Endothelial cell of umbilical vein (primary cell): Measurements from ENCODE around the gene TUBA4A. TPM values are rescaled to one million over a fixed set of nuclear protein-coding genes. Genes with fewer than 3 reads are reported as not detected.

ENCODE experiments used
- BruUV-seq: library from RNA; stranded (reverse); fragments of 400-500 nt; replicated peaks from 2 replicates; lab custom pipeline; 2021; lab: Mats Ljungman, UMichigan
- CTCF ChIA-PET: fragments of 300-600, 350-600 bp; sonication (Branson Sonifier 250); formaldehyde crosslinking; loops from one replicate; lab custom pipeline; 2021; ENCODE audit warnings: antibody characterized with exemption, inconsistent platforms; lab: Charles Lee
- POLR2A ChIA-PET: fragments of 300-600, 350-600 bp; sonication (Branson Sonifier 250); formaldehyde crosslinking; loops from one replicate; lab custom pipeline; 2021; ENCODE audit warnings: antibody characterized with exemption, inconsistent platforms; lab: Charles Lee
- DNase-seq: peaks from one replicate; pipeline ENCODE4 v3.0.0-alpha.2; 2011; ENCODE audit warnings: low read depth, low spot score
- FAIRE-seq: peaks from 2 replicates; lab custom pipeline; 2011; peaks lifted over from hg19 to GRCh38; lab: Jason Lieb, UNC
- H2AFZ ChIP-seq: 2 replicates; pipeline ENCODE4 v1.6.0; 2012; ENCODE audit warnings: low read depth, low read length, control low read depth, inconsistent platforms
- H3K27ac ChIP-seq: 2 replicates; pipeline ENCODE4 v1.5.1; 2011; ENCODE audit warnings: low read depth, mild to moderate bottlenecking, control low read depth, low read length, moderate library complexity; ENCODE audit not compliant: insufficient read depth
- H3K27me3 ChIP-seq, 2 experiments: 2 replicates each; pipeline versions ENCODE4 v1.6.0 to v1.6.1; 2011; ENCODE audit warnings: low read length in 2 of 2, mixed read lengths in 1 of 2; ENCODE audit not compliant: control insufficient read depth in 2 of 2, insufficient read depth in 2 of 2
- H3K36me3 ChIP-seq, 2 experiments: 2 replicates in 1 of 2; 3 replicates in 1 of 2; pipeline ENCODE4 v1.5.1; 2011; ENCODE audit warnings: low read length in 2 of 2, mild to moderate bottlenecking in 1 of 2, moderate library complexity in 1 of 2; ENCODE audit not compliant: control insufficient read depth in 2 of 2, insufficient read depth in 2 of 2; ENCODE audit errors: extremely low read depth in 1 of 2
- H3K4me1 ChIP-seq: 3 replicates; pipeline ENCODE4 v1.5.1; 2011; ENCODE audit warnings: mild to moderate bottlenecking, low read length; ENCODE audit not compliant: control insufficient read depth, insufficient read depth; ENCODE audit errors: extremely low read depth
- H3K4me2 ChIP-seq: 2 replicates; pipeline ENCODE4 v1.6.1; 2011; ENCODE audit warnings: low read length, control low read depth, mixed read lengths; ENCODE audit not compliant: insufficient read depth
- H3K4me3 ChIP-seq, 3 experiments: fragments of 200-600 bp in 1 of 3; sonication (generic), shearing (Covaris generic) in 1 of 3; replicated peaks in 1 of 3; 2 replicates each; pipeline ENCODE4 v1.5.1; 2011 to 2016; ENCODE audit warnings: control low read depth in 3 of 3, low read length in 3 of 3, mild to moderate bottlenecking in 2 of 3, inconsistent platforms in 1 of 3, low read depth in 1 of 3, moderate library complexity in 1 of 3; ENCODE audit not compliant: insufficient read depth in 1 of 3
- H3K79me2 ChIP-seq: 2 replicates; pipeline ENCODE4 v1.6.0; 2012; ENCODE audit warnings: low read length, inconsistent platforms; ENCODE audit not compliant: control insufficient read depth, insufficient read depth
- H3K9ac ChIP-seq: replicated peaks from 2 replicates; pipeline ENCODE3; 2011; ENCODE audit warnings: low read length, control low read depth; ENCODE audit not compliant: insufficient read depth; ENCODE audit errors: extremely low read depth
- H3K9me1 ChIP-seq: replicated peaks from 3 replicates; pipeline ENCODE4 v1.6.0; 2011; ENCODE audit warnings: mild to moderate bottlenecking, low read length; ENCODE audit not compliant: control insufficient read depth, insufficient read depth; ENCODE audit errors: extremely low read depth
- H3K9me3 ChIP-seq: replicated peaks from 2 replicates; pipeline ENCODE4 v1.5.1; 2012; ENCODE audit warnings: low read length, inconsistent platforms; ENCODE audit not compliant: control insufficient read depth, insufficient read depth
- H4K20me1 ChIP-seq: replicated peaks from 2 replicates; pipeline ENCODE3; 2011; ENCODE audit warnings: mild to moderate bottlenecking, low read length; ENCODE audit not compliant: control insufficient read depth, insufficient read depth; ENCODE audit errors: extremely low read depth
- CTCF ChIP-seq, 2 donors: IDR thresholded peaks; 1 replicate in 1 of 2; 2 replicates in 1 of 2; pipeline ENCODE4 v1.5.1; 2011; ENCODE audit warnings: low read length in 2 of 2, mild to moderate bottlenecking in 2 of 2, moderate library complexity in 2 of 2, control low read depth in 1 of 2, inconsistent platforms in 1 of 2, low read depth in 1 of 2; ENCODE audit not compliant: insufficient read depth in 1 of 2; ENCODE audit errors: extremely low read depth in 1 of 2
- EZH2 ChIP-seq: IDR thresholded peaks from 2 replicates; pipeline ENCODE4 v1.6.1; 2012; ENCODE audit warnings: borderline replicate concordance, low read depth, mild to moderate bottlenecking, moderate library complexity, low read length, inconsistent platforms; ENCODE audit not compliant: severe bottlenecking
- FOS ChIP-seq: IDR thresholded peaks from 2 replicates; pipeline ENCODE4 v1.6.1; 2011; ENCODE audit warnings: mild to moderate bottlenecking, low read length, moderate library complexity, borderline replicate concordance; ENCODE audit not compliant: insufficient read depth
- GATA2 ChIP-seq: IDR thresholded peaks from 2 replicates; pipeline ENCODE4 v1.7.0; 2011; ENCODE audit warnings: low read depth, mild to moderate bottlenecking, moderate library complexity, mixed read lengths, low read length; ENCODE audit not compliant: insufficient read length, insufficient read depth
- JUN ChIP-seq: IDR thresholded peaks from 2 replicates; pipeline ENCODE4 v1.6.1; 2011; ENCODE audit warnings: borderline replicate concordance, low read depth; ENCODE audit not compliant: insufficient read length, insufficient read depth
- MAX ChIP-seq: IDR thresholded peaks from 2 replicates; pipeline ENCODE4 v1.6.1; 2011; ENCODE audit not compliant: insufficient read depth, insufficient read length
- MYC ChIP-seq: IDR thresholded peaks from one replicate; pipeline ENCODE4 v1.6.1; 2011; ENCODE audit warnings: mild to moderate bottlenecking, low read depth, low read length
- POLR2A ChIP-seq: IDR thresholded peaks from 2 replicates; pipeline ENCODE4 v1.6.1; 2012; ENCODE audit warnings: low read depth, mild to moderate bottlenecking, control low read depth, low read length
- POLR2AphosphoS5 ChIP-seq: IDR thresholded peaks from 2 replicates; pipeline ENCODE4 v1.6.1; 2012; ENCODE audit warnings: low read depth, mild to moderate bottlenecking, control low read depth, low read length, moderate library complexity; ENCODE audit not compliant: insufficient read depth
- dilution Hi-C: fragments of 300-500 bp; cut with MboI; formaldehyde crosslinking; loops from one replicate; pipeline ENCODE4 v1.15.0; 2019; ENCODE audit warnings: low sequenced_read_pairs; ENCODE audit not compliant: extremely low pct_ligation_motif_present
- intact Hi-C: fragments of 100-400 bp; cut with micrococcal nuclease; formaldehyde crosslinking; loops from one replicate; pipeline ENCODE4 v1.10.0; 2022
- polyA plus RNA-seq, 4 experiments: library from polyadenylated mRNA; depleted of rRNA in 3 of 4; stranded (reverse) in 3 of 4; unstranded in 1 of 4; fragments of >200 nt; gene quantifications; 2 replicates each; pipeline versions ENCODE4 v1.2.1 to v1.2.3, GENCODE V29; 2011 to 2012; ENCODE audit warnings: missing spikeins in 1 of 4
- total RNA-seq: library from RNA; stranded (reverse); gene quantifications from 2 replicates; pipeline ENCODE4 v1.2.3, GENCODE V29; 2021

Gene TUBA4A
- total and polyA plus RNA-seq, 2 donors (not counting 3 experiments of a cell fraction or from before 2014, with no cell fraction given), result 16.5 to 24.8 TPM

GRCh38 chr2:219282943-219283581, 29.3 kb upstream of the TUBA4A start:
- TF ChIP-seq GATA2 (no peak), POLR2AphosphoS5 (no peak), MAX (no peak), JUN (no peak), MYC (no peak), EZH2 (no peak), POLR2A (no peak), CTCF (IDR thresholded peaks at IDR 0.05; ENCODE audit: extremely low read depth in 1 of 2, insufficient read depth in 1 of 2, low read depth in 1 of 2, low read length in 2 of 2) (no peak), FOS (no peak)
- dilution Hi-C loops (no loop called here), intact Hi-C loops (no loop called here)
- FAIRE-seq, result no peak
- H3K4me3 ChIP-seq, result no peak overlapping the region
- no peak overlapping the region for H3K9ac ChIP-seq
- H3K27me3 ChIP-seq, result no peaks in the 10 kb centered on the region
- H3K9me1 ChIP-seq, result no peaks in the 10 kb centered on the region
- H3K9me3 ChIP-seq, result no peaks in the 10 kb centered on the region
- H4K20me1 ChIP-seq, result no peaks in the 10 kb centered on the region
- no peak overlapping the region for H3K4me2 ChIP-seq
- no peaks in the 10 kb centered on the region for H3K79me2 ChIP-seq
- no peak for DNase-seq
- ChIA-PET CTCF (interaction anchor here (12.6 kb wide), 1 partner anchor 12 kb away, joined by 253 read pairs; no protein-coding TSS in a partner anchor), POLR2A (no interaction called here)
- H3K27ac ChIP-seq, result no peak overlapping the region
- peaks cover 0 to 21% of the 10 kb centered on the region in 2 experiments for H3K36me3 ChIP-seq
- H2AFZ ChIP-seq, result no peak overlapping the region
- H3K4me1 ChIP-seq, result peaks cover 13% of the 10 kb centered on the region
- no TSS peak for BruUV-seq
